RWPE2 (cell line): ENCODE measurements around the gene ANKRD28.
"Not testable (repeated sequence)": the region's sequence is repeated elsewhere in the genome, so short reads cannot be mapped to it uniquely, and the experiment has no call there.

Experiments used
- ATAC-seq: fragments of 200-7000 bp; cut with Tn5 transposase; 3 replicates; pipeline ENCODE4 v1.9.1; 2021; ENCODE audit warnings: low read depth
- DNase-seq: peaks from one replicate; pipeline ENCODE4 v3.0.0-alpha.2; 2020; ENCODE audit warnings: low spot score
- H3K27ac ChIP-seq: fragments of 450-650 bp; 2 replicates; pipeline ENCODE4 v1.5.1; 2017; ENCODE audit warnings: mild to moderate bottlenecking; ENCODE audit not compliant: poor library complexity, severe bottlenecking
- H3K27me3 ChIP-seq: fragments of 250-450 bp; sonication (Bioruptor Pico); 2 replicates; pipeline ENCODE4 v1.5.1; 2021; ENCODE audit warnings: mild to moderate bottlenecking, moderate library complexity; ENCODE audit not compliant: insufficient read depth, poor library complexity, severe bottlenecking
- H3K36me3 ChIP-seq: fragments of 250-450 bp; sonication (Bioruptor Pico); 2 replicates; pipeline ENCODE4 v1.5.1; 2020; ENCODE audit warnings: low read depth, mild to moderate bottlenecking, moderate library complexity
- H3K4me1 ChIP-seq: fragments of 250-450 bp; sonication (Bioruptor Pico); 2 replicates; pipeline ENCODE4 v1.5.1; 2021; ENCODE audit warnings: mild to moderate bottlenecking, moderate library complexity; ENCODE audit not compliant: insufficient read depth, poor library complexity, severe bottlenecking
- H3K4me3 ChIP-seq: fragments of 250-450 bp; sonication (Bioruptor Pico); 2 replicates; pipeline ENCODE4 v1.5.1; 2021; ENCODE audit warnings: mild to moderate bottlenecking, moderate library complexity; ENCODE audit not compliant: severe bottlenecking
- H3K9me3 ChIP-seq: fragments of 250-450 bp; sonication (Bioruptor Pico); 2 replicates; pipeline ENCODE4 v1.5.1; 2021; ENCODE audit warnings: mild to moderate bottlenecking, moderate library complexity; ENCODE audit not compliant: severe bottlenecking
- CTCF ChIP-seq: fragments of 450-650 bp; IDR thresholded peaks from one replicate; pipeline ENCODE4 v1.5.1; 2017; ENCODE audit warnings: mild to moderate bottlenecking, moderate library complexity; ENCODE audit not compliant: poor library complexity, severe bottlenecking

ANKRD28 gene

GRCh38 chr3:15778332-15778858 is 19.4 kb downstream of the ANKRD28 start:
- H3K27ac ChIP-seq = no peak overlapping the region
- H3K9me3 ChIP-seq = no peaks in the 10 kb centered on the region
- no peaks in the 10 kb centered on the region for H3K27me3 ChIP-seq
- DNase-seq (no peak), ATAC-seq (no peak)
- no peak overlapping the region for H3K4me3 ChIP-seq
- H3K36me3 ChIP-seq = peaks cover 15% of the 10 kb centered on the region
- no peak for TF ChIP-seq CTCF
- peaks cover 58% of the 10 kb centered on the region for H3K4me1 ChIP-seq

GRCh38 chr3:15774931-15775560 is 22.7 kb downstream of the ANKRD28 start:
- H3K9me3 ChIP-seq, ATAC-seq, H3K4me3 ChIP-seq, H3K27me3 ChIP-seq, DNase-seq, H3K27ac ChIP-seq: not testable (repeated sequence)
- H3K4me1 ChIP-seq = peaks cover 36% of the 10 kb centered on the region
- H3K36me3 ChIP-seq = peaks cover 22% of the 10 kb centered on the region

- no peaks in the 10 kb centered on the region for H3K9me3 ChIP-seq
- ATAC-seq (no peak), DNase-seq (no peak)
- no peak for TF ChIP-seq CTCF
- H3K4me3 ChIP-seq = no peak overlapping the region
- H3K4me1 ChIP-seq = peaks cover 41% of the 10 kb centered on the region
- H3K36me3 ChIP-seq = peaks cover 23% of the 10 kb centered on the region
- no peaks in the 10 kb centered on the region for H3K27me3 ChIP-seq
- H3K27ac ChIP-seq = peak overlapping the region; percentile 95
These were observed 26.3 kb downstream of the ANKRD28 start for GRCh38 chr3:15771444-15771843.

- Histone ChIP-seq H3K4me3 (no peak overlapping the region), H3K27ac (peak overlapping the region; percentile 95)
- no peak for TF ChIP-seq CTCF
These were observed 28.4 kb downstream of the ANKRD28 start for GRCh38 chr3:15769256-15769915.

GRCh38 chr3:15768421-15769255 is 29.1 kb downstream of the ANKRD28 start:
- H3K4me1 ChIP-seq = peaks cover 33% of the 10 kb centered on the region
- DNase-seq (no peak), ATAC-seq (peak; percentile 96)
- no peaks in the 10 kb centered on the region for H3K9me3 ChIP-seq
- H3K4me3 ChIP-seq = no peak overlapping the region
- H3K27me3 ChIP-seq = no peaks in the 10 kb centered on the region
- peaks cover 33% of the 10 kb centered on the region for H3K36me3 ChIP-seq
- no peak for TF ChIP-seq CTCF
- H3K27ac ChIP-seq = peak overlapping the region; percentile 95

More at GRCh38 chr3:15769256-15769915, 28.4 kb downstream of the ANKRD28 start:
- Histone ChIP-seq H3K27me3 (no peaks in the 10 kb centered on the region), H3K4me1 (peaks cover 33% of the 10 kb centered on the region), H3K36me3 (peaks cover 38% of the 10 kb centered on the region), H3K9me3 (no peaks in the 10 kb centered on the region)
- ATAC-seq (peak; percentile 17; the same call in 1 of the 3 replicates), DNase-seq (no peak)
